Activated naive CD8-positive, alpha-beta T cell (primary cell): ENCODE results near the gene NTRK3.
"Not testable (repeated sequence)": the region's sequence is repeated elsewhere in the genome, so short reads cannot be mapped to it uniquely, and the experiment has no call there.

Experiments
- H3K27ac Mint-ChIP-seq: one replicate; pipeline ENCODE4 v1.8.0; 2021; ENCODE audit warnings: mixed read lengths
- H3K27me3 Mint-ChIP-seq: one replicate; pipeline ENCODE4 v1.8.0; 2021; ENCODE audit warnings: mixed read lengths
- H3K36me3 Mint-ChIP-seq: one replicate; pipeline ENCODE4 v1.8.0; 2021; ENCODE audit warnings: mixed read lengths
- H3K4me1 Mint-ChIP-seq: one replicate; pipeline ENCODE4 v1.8.0; 2021; ENCODE audit warnings: low read depth, mixed read lengths
- H3K4me3 Mint-ChIP-seq: one replicate; pipeline ENCODE4 v1.8.0; 2021; ENCODE audit warnings: mild to moderate bottlenecking, mixed read lengths
- H3K9me3 Mint-ChIP-seq: one replicate; pipeline ENCODE4 v1.8.0; 2021; ENCODE audit warnings: low read depth, mixed read lengths

The NTRK3 gene

GRCh38 chr15:87849181-87849580 lies 407.4 kb downstream of the NTRK3 start:
- Mint-ChIP-seq H3K4me3 (no peak overlapping the region), H3K4me1 (no peaks in the 10 kb centered on the region), H3K27me3 (peaks cover 3% of the 10 kb centered on the region), H3K27ac (no peak overlapping the region), H3K9me3 (no peaks in the 10 kb centered on the region), H3K36me3 (no peaks in the 10 kb centered on the region)

- no peaks in the 10 kb centered on the region for H3K9me3 Mint-ChIP-seq
- H3K27ac Mint-ChIP-seq = no peak overlapping the region
- H3K36me3 Mint-ChIP-seq = no peaks in the 10 kb centered on the region
- H3K4me3 Mint-ChIP-seq = no peak overlapping the region
- H3K4me1 Mint-ChIP-seq = no peaks in the 10 kb centered on the region
- peaks cover under 1% of the 10 kb centered on the region for H3K27me3 Mint-ChIP-seq
Observed at GRCh38 chr15:87848012-87848411, 408.5 kb downstream of the NTRK3 start.

- Mint-ChIP-seq H3K27me3 (no peaks in the 10 kb centered on the region), H3K9me3 (no peaks in the 10 kb centered on the region), H3K36me3 (no peaks in the 10 kb centered on the region), H3K4me1 (no peaks in the 10 kb centered on the region), H3K27ac (no peak overlapping the region), H3K4me3 (no peak overlapping the region)
Observed at GRCh38 chr15:87846746-87847145, 409.8 kb downstream of the NTRK3 start.

- H3K27me3 Mint-ChIP-seq = no peaks in the 10 kb centered on the region
- H3K9me3 Mint-ChIP-seq = no peaks in the 10 kb centered on the region
- no peak overlapping the region for H3K4me3 Mint-ChIP-seq
- H3K4me1 Mint-ChIP-seq = no peaks in the 10 kb centered on the region
- H3K27ac Mint-ChIP-seq = no peak overlapping the region
- H3K36me3 Mint-ChIP-seq = no peaks in the 10 kb centered on the region
Observed at GRCh38 chr15:87843312-87843711, 413.2 kb downstream of the NTRK3 start.

GRCh38 chr15:87841426-87841998 lies 415.0 kb downstream of the NTRK3 start:
- Mint-ChIP-seq H3K36me3 (no peaks in the 10 kb centered on the region), H3K27me3 (no peaks in the 10 kb centered on the region), H3K4me3 (no peak overlapping the region), H3K4me1 (no peaks in the 10 kb centered on the region), H3K27ac (no peak overlapping the region), H3K9me3 (no peaks in the 10 kb centered on the region)

- not testable (repeated sequence) for H3K27me3 Mint-ChIP-seq, H3K9me3 Mint-ChIP-seq, H3K4me1 Mint-ChIP-seq, H3K27ac Mint-ChIP-seq, H3K4me3 Mint-ChIP-seq, H3K36me3 Mint-ChIP-seq
Observed at GRCh38 chr15:87835830-87836229, 420.7 kb downstream of the NTRK3 start.

GRCh38 chr15:87833333-87833732 lies 423.2 kb downstream of the NTRK3 start:
- H3K4me1 Mint-ChIP-seq, H3K36me3 Mint-ChIP-seq, H3K9me3 Mint-ChIP-seq, H3K27me3 Mint-ChIP-seq, H3K4me3 Mint-ChIP-seq, H3K27ac Mint-ChIP-seq: not testable (repeated sequence)

GRCh38 chr15:87829332-87830050 lies 427.0 kb downstream of the NTRK3 start:
- no peak overlapping the region for H3K4me3 Mint-ChIP-seq
- no peaks in the 10 kb centered on the region for H3K36me3 Mint-ChIP-seq
- no peak overlapping the region for H3K27ac Mint-ChIP-seq
- no peaks in the 10 kb centered on the region for H3K4me1 Mint-ChIP-seq
- peaks cover 9% of the 10 kb centered on the region for H3K27me3 Mint-ChIP-seq
- H3K9me3 Mint-ChIP-seq = no peaks in the 10 kb centered on the region

GRCh38 chr15:87828608-87829007 lies 427.9 kb downstream of the NTRK3 start:
- Mint-ChIP-seq H3K27me3 (peaks cover 9% of the 10 kb centered on the region), H3K4me1 (no peaks in the 10 kb centered on the region), H3K9me3 (no peaks in the 10 kb centered on the region), H3K36me3 (no peaks in the 10 kb centered on the region), H3K27ac (no peak overlapping the region), H3K4me3 (no peak overlapping the region)

GRCh38 chr15:87827131-87827530 lies 429.4 kb downstream of the NTRK3 start:
- H3K27ac Mint-ChIP-seq = no peak overlapping the region
- H3K36me3 Mint-ChIP-seq = no peaks in the 10 kb centered on the region
- no peaks in the 10 kb centered on the region for H3K4me1 Mint-ChIP-seq
- H3K27me3 Mint-ChIP-seq = peaks cover 9% of the 10 kb centered on the region
- H3K9me3 Mint-ChIP-seq = no peaks in the 10 kb centered on the region
- no peak overlapping the region for H3K4me3 Mint-ChIP-seq

- H3K9me3 Mint-ChIP-seq = no peaks in the 10 kb centered on the region
- peaks cover 9% of the 10 kb centered on the region for H3K27me3 Mint-ChIP-seq
- H3K27ac Mint-ChIP-seq = no peak overlapping the region
- H3K4me3 Mint-ChIP-seq = no peak overlapping the region
- H3K36me3 Mint-ChIP-seq = no peaks in the 10 kb centered on the region
- no peaks in the 10 kb centered on the region for H3K4me1 Mint-ChIP-seq
Observed at GRCh38 chr15:87826119-87826747, 430.3 kb downstream of the NTRK3 start.

- H3K4me1 Mint-ChIP-seq = no peaks in the 10 kb centered on the region
Observed at GRCh38 chr15:87818756-87819155, 437.8 kb downstream of the NTRK3 start.

GRCh38 chr15:87817553-87817952 lies 439.0 kb downstream of the NTRK3 start:
- Mint-ChIP-seq H3K27me3 (no peaks in the 10 kb centered on the region), H3K4me1 (no peaks in the 10 kb centered on the region), H3K4me3 (no peak overlapping the region), H3K27ac (no peak overlapping the region), H3K36me3 (no peaks in the 10 kb centered on the region), H3K9me3 (no peaks in the 10 kb centered on the region)

More at GRCh38 chr15:87818756-87819155, 437.8 kb downstream of the NTRK3 start:
- Mint-ChIP-seq H3K4me3 (no peak overlapping the region), H3K9me3 (no peaks in the 10 kb centered on the region), H3K27ac (no peak overlapping the region), H3K36me3 (no peaks in the 10 kb centered on the region), H3K27me3 (no peaks in the 10 kb centered on the region)

GRCh38 chr15:87816811-87817210 lies 439.7 kb downstream of the NTRK3 start:
- Mint-ChIP-seq H3K27me3 (no peaks in the 10 kb centered on the region), H3K4me1 (no peaks in the 10 kb centered on the region), H3K9me3 (no peaks in the 10 kb centered on the region), H3K27ac (no peak overlapping the region), H3K4me3 (no peak overlapping the region), H3K36me3 (no peaks in the 10 kb centered on the region)

GRCh38 chr15:87816016-87816415 lies 440.5 kb downstream of the NTRK3 start:
- Mint-ChIP-seq H3K4me3 (no peak overlapping the region), H3K36me3 (no peaks in the 10 kb centered on the region), H3K27me3 (peaks cover 1% of the 10 kb centered on the region), H3K4me1 (no peaks in the 10 kb centered on the region), H3K27ac (no peak overlapping the region), H3K9me3 (no peaks in the 10 kb centered on the region)
